Transverse colon (tissue), 3 donors: ENCODE results near the gene ATP1B4.

Experiments
- CTCF ChIP-seq, 5 experiments: fragments of 200-600 bp in 3 of 5; fragments of 450-650 bp in 2 of 5; sonication (generic) in 3 of 5; IDR thresholded peaks; 1 replicate in 2 of 5; 2 replicates in 3 of 5; pipeline ENCODE4 v1.5.1; 2016 to 2017; ENCODE audit warnings: antibody characterized with exemption in 5 of 5, inconsistent platforms in 3 of 5, mild to moderate bottlenecking in 2 of 5, moderate library complexity in 1 of 5
- POLR2A ChIP-seq: fragments of 450-650 bp; IDR thresholded peaks from one replicate; pipeline ENCODE4 v1.6.1; 2016; ENCODE audit warnings: antibody characterized with exemption, mild to moderate bottlenecking, moderate library complexity

GRCh38 chrX:120377179-120377578, 15.3 kb downstream of the ATP1B4 start:
- TF ChIP-seq POLR2A: no peak
- no peak for TF ChIP-seq CTCF (IDR thresholded peaks at IDR 0.05)
